Measurements from ENCODE around the gene PRKG1. TPM values are rescaled to one million over a fixed set of nuclear protein-coding genes. Genes with fewer than 3 reads are reported as not detected.

Gene PRKG1
- total and polyA plus RNA-seq, 2 of the 8 experiments (the other 6 are each of a cell fraction or from before 2014, with no cell fraction given) = 4.2 to 15.2 TPM

- no peak for TF ChIP-seq CHD7 (IDR thresholded peaks at IDR 0.05; ENCODE audit: insufficient replicate concordance, low read length)
- no peak for TF ChIP-seq CTBP2 (IDR thresholded peaks at IDR 0.05; ENCODE audit: borderline replicate concordance, insufficient read depth, insufficient read length, low read length)
- TF ChIP-seq RNF2 (IDR thresholded peaks at IDR 0.05; ENCODE audit: borderline replicate concordance, low read depth, low read length, missing control alignments, poor library complexity, severe bottlenecking) = no peak
- no peak for TF ChIP-seq CEBPB (IDR thresholded peaks at IDR 0.05; ENCODE audit: low read depth, low read length)
- no peak for TF ChIP-seq E2F6 (IDR thresholded peaks at IDR 0.05)
- no peak for TF ChIP-seq SIN3A (conservative IDR thresholded peaks at IDR 0.05 in 1 of 2, IDR thresholded peaks at IDR 0.05 in 1 of 2; ENCODE audit: low read depth in 1 of 2, low read length in 2 of 2)
Measured at GRCh38 chr10:51403521-51403920, 329.2 kb downstream of the PRKG1 start (continued).

Measured in H1 (cell line).